AG09309 (cell line): ENCODE measurements around the gene CD34.
A peak's percentile ranks its signal among the peaks of the same experiment; 100 is the strongest.

Experiments used
- DNase-seq: peaks from one replicate; pipeline ENCODE4 v3.0.0-alpha.2; 2010; ENCODE audit warnings: low read depth
- H3K4me3 ChIP-seq: 2 replicates; pipeline ENCODE4 v1.5.1; 2011; ENCODE audit warnings: mild to moderate bottlenecking, low read depth, low read length, moderate library complexity; ENCODE audit not compliant: control insufficient read depth
- TF ChIP-seq, protein P1 (sequence below): IDR thresholded peaks from 2 replicates; pipeline ENCODE4 v1.5.1; 2011; ENCODE audit warnings: mild to moderate bottlenecking, low read depth, low read length, inconsistent platforms; ENCODE audit not compliant: insufficient read depth, control insufficient read depth; ENCODE audit errors: missing control alignments

CD34 gene

DNA sequence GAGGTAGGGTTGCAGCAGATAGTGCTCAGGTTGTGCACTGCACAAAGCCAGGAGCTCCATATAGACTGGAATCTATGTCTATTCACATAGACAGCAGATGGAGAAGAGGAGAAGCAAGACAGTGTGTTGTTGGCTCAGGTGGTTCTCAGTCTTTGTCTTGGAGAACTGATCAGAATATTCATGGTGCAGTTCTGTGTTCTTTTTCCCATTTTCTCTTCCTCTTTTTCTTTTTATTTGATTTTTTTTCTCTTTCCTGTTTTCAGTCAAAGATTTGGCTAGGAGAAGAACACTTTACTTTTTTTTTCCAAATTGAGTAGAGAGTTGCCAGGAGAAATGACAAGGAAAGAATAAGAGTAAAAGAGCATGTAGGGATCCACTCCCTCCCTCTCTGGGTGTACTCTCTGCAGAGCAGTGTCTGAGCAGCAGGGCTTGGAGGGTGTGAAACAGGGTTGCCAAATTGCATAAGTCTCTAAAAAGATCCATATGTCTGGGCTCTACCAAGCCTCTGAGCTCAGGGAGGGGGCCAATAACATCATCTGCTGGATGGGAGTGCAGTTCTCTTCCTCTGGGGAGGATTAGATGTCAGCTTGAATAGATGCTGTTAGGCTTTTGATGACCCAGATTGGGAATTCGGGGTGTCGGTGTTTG lies 8.7 kb upstream of the CD34 start:
- peak; percentile 31 for DNase-seq
- TF ChIP-seq, protein P1, sequence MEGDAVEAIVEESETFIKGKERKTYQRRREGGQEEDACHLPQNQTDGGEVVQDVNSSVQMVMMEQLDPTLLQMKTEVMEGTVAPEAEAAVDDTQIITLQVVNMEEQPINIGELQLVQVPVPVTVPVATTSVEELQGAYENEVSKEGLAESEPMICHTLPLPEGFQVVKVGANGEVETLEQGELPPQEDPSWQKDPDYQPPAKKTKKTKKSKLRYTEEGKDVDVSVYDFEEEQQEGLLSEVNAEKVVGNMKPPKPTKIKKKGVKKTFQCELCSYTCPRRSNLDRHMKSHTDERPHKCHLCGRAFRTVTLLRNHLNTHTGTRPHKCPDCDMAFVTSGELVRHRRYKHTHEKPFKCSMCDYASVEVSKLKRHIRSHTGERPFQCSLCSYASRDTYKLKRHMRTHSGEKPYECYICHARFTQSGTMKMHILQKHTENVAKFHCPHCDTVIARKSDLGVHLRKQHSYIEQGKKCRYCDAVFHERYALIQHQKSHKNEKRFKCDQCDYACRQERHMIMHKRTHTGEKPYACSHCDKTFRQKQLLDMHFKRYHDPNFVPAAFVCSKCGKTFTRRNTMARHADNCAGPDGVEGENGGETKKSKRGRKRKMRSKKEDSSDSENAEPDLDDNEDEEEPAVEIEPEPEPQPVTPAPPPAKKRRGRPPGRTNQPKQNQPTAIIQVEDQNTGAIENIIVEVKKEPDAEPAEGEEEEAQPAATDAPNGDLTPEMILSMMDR, result no peak
- no peak overlapping the region for H3K4me3 ChIP-seq

DNA sequence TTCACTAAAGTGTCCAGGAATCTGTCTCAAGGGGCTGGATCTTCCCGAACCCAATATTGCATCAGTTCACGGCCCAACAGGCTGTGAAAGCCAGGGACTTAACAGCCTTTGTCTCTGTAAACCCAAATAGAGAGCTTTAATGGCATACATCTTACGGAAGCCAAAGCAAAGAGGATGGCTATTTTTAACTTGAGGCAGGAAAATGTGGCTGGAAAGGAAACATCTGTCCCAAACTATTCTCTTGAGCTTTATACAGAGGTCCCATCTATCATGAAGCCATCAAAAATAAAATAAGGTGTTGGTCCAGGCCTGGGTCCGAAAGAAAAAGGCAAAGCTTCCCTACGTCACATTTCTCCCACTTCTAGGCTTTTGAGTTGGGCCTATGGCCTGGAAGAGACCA lies 7.7 kb upstream of the CD34 start:
- TF ChIP-seq, protein P1, result no peak
- no peak for DNase-seq
- H3K4me3 ChIP-seq, result no peak overlapping the region

DNA sequence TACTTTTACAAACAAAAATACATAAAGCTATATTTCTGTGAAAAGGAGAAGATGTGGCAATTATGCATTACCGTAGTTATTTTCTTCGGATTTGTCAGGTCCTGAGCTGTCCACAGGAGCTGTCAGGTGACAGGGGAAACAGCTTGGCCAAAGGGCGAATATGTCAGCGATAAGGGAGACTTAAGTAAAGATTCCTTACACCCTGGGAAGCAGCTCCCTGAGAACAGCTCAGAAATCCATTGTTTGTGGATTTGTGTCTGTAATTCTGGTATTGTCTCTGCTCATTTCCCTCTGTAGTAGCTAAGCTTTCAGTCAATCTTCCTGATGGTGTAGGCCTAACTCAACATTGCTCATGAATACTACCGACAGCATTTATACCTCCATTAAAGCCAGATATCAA lies 7.1 kb upstream of the CD34 start:
- H3K4me3 ChIP-seq, result no peak overlapping the region
- no peak for DNase-seq
- TF ChIP-seq, protein P1, result no peak

DNA sequence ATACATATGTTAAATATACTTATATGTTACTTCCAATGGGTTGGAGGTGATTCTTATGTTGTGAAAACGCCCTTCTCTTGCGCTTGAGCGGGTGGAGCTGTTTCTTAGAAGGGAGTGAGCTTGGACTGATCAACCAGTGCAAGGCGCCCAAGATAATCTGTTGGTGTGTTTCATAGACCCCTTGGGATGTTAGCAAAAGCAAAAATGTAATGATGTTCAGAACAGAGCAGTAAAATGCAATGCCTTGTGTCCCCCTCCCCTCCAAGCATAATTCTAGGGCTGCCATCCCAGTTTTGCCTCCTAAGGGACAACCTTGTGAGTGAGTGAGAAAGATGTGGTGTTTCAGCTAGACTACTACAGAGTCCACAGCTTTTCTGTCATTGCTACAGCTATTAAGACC lies 6.2 kb upstream of the CD34 start:
- TF ChIP-seq, protein P1, result no peak
- no peak overlapping the region for H3K4me3 ChIP-seq
- no peak for DNase-seq

DNA sequence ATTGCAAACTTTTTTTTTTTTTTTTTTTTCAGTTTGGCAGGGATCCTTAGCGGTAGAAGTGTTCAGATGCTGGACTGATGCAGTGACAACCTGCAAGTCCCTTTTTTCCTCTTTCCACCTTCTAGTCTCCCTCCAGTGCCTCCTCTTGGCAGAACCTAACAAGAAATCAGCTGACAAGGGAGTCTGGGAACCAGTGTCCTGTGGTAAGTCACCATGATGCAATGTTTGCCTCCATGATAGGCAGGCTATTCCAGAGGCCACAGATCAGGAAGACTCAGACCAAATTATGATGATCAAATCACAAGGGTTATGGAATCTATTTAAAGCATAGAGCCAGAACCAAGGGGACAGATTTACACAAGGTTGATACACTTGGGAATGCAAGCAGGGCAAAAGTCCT lies 3.0 kb upstream of the CD34 start:
- TF ChIP-seq, protein P1, result no peak
- DNase-seq, result no peak

DNA sequence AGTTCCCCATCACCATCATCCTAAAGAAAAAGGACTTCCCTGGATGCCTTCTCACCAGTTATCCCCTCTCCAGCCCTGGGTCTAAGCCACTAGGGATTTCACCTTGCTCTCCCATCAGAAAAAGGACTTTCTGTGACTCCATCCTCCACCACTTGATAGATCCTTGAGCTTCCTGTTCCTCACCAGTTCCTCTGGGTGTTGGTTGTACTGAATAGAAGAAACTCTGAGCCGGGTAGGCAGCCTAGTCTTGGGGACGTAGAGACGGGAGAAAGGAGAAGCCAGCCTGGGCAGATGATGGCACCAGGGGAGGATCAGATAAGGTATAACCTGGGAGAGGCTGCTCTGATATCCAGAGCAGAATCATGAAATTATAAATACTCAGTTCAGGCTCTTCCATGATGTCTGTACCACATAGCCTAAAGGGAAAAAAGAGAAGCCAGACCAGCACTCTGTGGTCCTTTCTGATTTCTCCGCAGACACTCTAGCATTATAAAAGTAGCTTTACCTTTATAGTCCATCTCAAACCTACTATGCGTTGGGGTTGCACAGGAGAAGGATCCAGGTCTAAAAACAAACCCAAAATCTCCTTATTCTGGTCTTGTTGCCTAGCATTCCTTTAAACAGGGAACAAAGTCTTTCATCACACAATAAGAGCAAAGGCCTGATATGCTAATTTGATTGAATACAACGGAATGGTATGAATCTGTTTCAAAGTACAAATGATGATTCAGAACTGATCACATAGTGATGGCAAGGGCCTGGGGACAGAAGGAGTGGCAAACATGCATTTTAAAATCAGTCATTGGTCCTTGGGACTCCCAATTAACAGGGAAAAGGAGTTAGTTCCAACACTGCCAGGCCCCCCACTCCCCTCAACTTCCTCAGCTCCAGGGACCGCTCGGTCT lies 1.2 kb upstream of the CD34 start:
- DNase-seq, result no peak
- TF ChIP-seq, protein P1, result no peak

More for the DNA sequence above, 3.0 kb upstream of the CD34 start:
- no peak overlapping the region for H3K4me3 ChIP-seq

More for the DNA sequence above, 1.2 kb upstream of the CD34 start:
- no peak overlapping the region for H3K4me3 ChIP-seq
